ENCODE data around the gene LYST.
"Not testable (repeated sequence)": the region's sequence is repeated elsewhere in the genome, so short reads cannot be mapped to it uniquely, and the experiment has no call there.

LYST gene

DNA sequence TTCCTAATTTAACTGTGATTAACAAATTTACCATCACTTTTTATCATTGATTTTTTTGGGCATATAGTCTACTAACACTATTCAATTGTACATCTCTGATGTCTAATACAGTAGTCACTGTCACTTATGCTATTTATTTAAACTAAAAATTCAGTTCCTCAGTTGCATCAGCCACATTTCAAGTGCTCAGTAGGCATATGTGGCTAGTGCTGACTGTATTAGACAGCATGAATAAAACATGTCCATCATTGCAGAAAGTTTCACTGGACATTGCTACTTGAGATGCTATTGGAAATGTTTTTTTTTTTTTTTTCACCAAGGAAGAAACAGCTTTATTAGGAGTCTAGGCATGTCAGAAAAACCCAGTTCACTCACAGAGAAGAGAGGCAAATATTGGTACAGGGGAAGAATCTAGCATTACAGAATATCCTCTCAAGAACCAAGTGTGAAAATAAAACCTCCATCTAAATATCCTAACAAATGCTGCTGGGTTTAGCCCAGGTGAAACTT, 109.1 kb downstream of the LYST start:
- DNase-seq: no peak

DNA sequence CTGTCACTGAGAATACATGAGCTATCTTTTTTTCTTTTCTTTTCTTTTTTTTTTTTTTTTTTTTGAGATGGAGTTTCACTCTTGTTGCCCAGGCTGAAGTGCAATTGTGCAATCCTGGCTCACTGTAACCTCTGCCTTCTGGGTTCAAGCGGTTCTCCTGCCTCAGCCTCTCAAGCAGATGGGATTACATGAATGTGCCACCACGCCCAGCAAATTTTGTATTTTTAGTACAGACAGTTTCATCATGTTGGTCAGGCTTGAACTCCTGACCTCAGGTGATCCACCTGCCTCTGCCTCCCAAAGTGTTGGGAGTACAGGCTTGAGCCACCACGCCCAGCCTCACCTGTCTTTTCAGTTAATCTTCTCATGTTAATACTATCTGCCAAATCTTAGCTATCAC, 112.5 kb downstream of the LYST start:
- DNase-seq: not testable (repeated sequence)

GRCh38 chr1:235749755-235750300, 116.9 kb downstream of the LYST start:
- no peak for DNase-seq

- DNase-seq: no peak
These were observed 118.0 kb downstream of the LYST start for GRCh38 chr1:235748747-235749146.

DNA sequence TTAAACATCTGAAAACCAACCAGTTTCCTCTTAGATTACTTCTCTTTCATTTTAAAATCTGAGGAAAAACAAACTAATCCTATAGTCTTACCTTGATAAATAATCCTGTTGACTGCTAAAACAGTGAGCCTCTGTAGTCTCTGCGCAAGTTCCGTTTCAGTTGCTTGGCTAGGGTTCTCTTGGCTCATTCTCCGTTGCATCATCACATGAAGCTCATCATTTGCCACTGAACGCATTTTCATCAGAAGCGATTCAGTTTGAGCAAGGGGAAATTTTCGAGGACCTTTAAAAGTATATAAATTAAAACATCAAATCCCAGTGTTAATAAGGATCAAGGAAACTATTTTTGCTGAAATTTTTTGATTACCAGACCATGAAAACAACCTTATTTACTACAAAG, 120.5 kb downstream of the LYST start:
- DNase-seq: no peak

DNA sequence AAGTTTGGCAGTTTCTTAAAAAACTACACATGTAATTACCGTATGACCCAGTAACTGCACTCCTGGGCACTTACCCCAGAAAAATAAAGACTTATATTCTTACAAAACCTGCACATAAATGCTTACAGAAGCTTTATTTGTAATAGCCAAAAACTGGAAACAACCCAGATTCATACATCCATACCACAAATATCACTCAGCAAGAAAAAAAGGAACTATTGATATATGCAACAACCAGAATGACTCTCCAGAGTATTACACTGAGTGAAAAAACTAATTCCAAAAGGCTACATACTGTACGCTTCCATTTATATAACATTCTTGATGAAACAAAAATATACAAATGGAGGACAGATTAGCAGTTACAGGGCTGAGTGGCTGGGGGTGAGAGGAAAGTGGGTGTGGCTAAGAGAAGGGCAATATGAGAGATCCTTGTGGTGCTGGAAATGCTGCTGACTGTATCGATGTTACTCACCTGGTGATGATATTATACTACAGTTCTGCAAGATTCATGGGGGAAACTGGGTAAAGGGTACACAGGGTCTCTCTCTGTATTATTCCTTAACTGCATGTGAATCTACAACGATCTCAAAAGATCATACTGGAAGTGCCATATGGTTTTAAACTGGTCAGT, 121.1 kb downstream of the LYST start:
- DNase-seq: no peak

- DNase-seq: no peak
These were observed 123.6 kb downstream of the LYST start for GRCh38 chr1:235742914-235743599.

DNA sequence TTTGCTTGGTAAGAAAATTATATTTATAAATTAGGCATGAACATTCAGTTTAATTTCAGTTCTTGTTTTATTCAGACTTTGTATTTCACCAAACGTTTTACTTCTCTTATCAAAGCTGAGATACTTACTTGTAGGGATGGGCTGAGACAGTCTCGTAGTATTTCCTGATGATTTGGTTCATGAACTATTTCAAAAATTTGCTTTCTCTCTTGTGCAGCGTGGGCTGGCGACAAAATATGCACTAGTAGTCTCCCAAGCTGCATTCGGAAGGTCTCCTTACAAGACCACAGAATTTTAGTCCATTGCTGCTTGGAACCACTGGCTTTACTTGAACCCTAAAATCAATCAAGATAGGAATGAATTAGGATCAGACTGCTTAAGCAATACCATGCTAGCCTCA, 125.4 kb downstream of the LYST start:
- no peak for DNase-seq

GRCh38 chr1:235739631-235740030, 127.1 kb downstream of the LYST start:
- DNase-seq: no peak

DNA sequence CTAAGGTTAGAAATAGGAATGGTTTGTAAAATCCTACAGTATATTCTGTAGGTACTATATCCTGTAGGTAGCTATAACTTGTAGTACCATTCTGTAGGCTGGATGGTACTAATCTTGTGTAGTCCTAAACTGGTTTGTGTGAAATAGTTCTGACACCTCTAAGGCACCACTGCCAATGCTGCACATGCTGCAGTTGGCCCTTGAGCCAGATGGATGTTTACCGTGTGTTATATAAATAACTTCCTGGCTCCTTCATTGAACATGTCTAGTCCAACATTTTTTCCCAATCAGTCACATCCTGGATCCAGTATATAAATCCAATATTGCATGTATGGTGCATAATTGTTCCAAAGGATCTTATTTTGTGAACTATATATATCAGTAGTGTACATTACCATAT, 127.6 kb downstream of the LYST start:
- no peak for DNase-seq

- no peak for DNase-seq
These were observed 129.0 kb downstream of the LYST start for GRCh38 chr1:235737751-235738150.

DNA sequence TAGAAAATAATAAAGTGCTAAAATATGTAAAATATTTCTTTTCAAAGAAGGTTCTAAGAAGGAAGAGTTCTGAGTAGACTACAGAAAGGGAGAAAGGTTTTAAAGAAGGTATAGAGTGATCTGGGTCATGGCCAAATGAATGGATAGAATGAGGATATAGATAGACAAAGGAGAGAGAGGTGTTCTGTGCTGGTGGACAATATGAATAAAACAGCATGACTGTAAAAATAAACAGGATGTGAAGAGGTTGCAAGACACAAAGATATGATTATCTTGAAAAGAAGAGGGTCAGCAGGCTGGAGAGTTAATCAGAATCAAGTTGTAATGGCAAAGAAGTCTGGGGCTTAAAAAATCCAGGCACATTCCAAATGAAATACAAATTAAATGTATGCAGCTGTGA, 130.4 kb downstream of the LYST start:
- DNase-seq: no peak

DNA sequence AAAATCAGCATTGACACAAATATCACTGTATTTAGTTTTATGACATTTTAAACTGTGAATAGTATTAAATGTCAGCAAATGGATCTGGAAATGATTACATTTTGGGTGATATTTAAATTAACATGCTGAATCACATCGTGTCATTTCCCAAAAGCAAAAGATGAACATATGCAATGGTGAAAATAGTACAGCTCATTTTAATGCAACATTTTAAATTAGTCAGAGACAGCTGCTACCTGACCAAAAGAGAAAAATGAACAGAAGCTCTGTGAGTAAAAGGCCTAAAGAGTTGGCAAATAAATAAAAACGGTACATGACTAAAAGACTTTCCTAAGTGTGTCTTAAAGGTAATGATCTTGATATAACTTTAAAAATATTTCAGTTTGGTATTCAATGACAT, 131.1 kb downstream of the LYST start:
- DNase-seq: no peak

GRCh38 chr1:235734335-235734734, 132.4 kb downstream of the LYST start:
- DNase-seq: no peak

DNA sequence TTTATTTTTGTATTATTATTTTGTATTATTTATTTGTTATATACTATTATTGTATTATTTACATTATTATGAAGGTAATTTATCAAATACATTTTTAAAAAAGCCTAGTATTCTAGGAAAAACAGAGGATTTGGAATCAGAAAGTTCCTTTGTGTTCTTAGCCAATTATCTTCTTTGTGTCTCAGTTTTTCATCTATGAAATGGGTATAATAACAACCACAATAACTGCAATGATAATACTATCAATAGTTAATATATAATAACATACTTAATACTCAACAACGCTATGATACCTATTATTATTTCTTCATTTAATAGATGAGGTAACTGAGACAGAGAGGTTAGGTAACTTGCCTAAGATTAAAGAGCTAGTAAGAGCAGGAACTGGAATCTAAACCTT, 136.7 kb downstream of the LYST start:
- no peak for DNase-seq

DNA sequence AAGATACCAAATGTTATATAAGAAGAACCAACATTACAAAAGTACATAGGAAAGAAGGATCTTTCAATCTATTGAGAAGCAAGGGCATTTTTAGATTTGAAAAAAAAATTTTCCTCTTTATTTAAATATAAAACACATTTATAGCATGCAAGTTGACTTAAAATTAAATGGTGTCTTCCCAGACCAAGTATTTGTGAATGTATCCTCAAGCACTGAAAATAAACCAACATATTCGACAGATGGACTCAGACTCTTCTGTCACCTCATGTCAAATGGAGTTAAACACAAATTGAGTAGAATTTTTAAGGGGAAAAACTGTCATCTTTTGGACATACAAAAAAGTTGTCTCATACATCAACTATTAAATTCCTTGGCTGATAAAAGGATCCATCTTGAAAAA, 140.1 kb downstream of the LYST start:
- DNase-seq: no peak

DNA sequence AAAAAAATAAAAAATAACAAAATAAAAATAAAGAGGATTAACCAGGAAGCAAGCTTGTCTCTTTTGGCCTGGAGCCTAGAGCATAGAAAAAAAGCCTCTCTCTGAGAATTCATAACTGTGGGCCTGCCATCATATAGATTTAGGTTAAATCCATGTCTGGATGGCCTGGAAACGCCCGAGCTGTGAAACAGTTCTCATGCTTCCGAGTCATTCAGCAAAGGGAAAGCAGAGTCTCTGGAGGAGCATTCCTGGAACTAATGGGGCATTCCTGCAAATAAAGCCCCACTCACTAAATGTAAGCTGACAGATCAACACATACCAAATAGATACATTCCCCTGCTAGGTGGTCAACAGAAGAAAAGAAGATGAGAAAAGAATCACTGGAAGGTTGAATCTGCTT, 141.3 kb downstream of the LYST start:
- no peak for DNase-seq

DNA sequence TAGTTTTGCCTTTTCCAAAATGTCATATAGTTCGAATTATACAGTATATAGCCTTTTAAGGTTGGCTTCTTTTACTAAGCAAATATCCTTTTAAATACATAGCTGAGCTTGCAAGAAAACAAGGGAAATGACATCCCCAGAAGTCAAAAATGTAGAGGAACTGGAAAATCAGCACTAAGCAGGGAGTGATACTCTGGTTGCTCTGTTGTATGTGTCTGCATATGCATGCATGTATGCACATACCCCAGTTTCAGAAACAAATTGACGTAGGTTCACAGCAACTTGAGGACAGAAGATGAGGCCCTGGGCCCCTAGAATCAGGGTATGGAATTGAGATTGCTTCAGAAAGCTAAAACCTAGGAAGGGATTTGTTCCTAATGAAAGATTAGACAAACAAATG, 142.0 kb downstream of the LYST start:
- DNase-seq: no peak

GRCh38 chr1:235722858-235723257, 143.8 kb downstream of the LYST start:
- no peak for DNase-seq

- no peak for DNase-seq
These were observed 144.7 kb downstream of the LYST start for GRCh38 chr1:235721982-235722381.

GRCh38 chr1:235720544-235720943, 146.2 kb downstream of the LYST start:
- no peak for DNase-seq

- no peak for DNase-seq
These were observed 152.4 kb downstream of the LYST start for GRCh38 chr1:235714205-235714897.

DNA sequence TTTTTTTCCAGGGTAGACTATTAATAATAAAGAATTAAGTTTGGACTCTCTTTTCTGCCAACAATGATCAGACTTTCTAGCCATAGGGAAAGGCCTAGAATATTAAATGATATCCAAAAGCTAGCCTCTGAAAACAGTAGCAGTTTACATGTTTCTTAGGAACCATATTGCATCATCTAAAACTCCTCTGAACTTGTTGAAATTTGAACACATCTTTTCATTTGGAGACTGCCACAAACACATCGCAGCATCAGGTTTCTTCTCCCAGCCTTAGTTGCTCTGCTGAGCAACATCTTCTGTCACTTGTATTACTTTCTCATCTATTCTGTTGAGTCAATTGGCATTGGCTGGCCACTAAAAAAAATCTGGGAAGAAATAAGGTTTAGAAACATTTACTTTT, 153.9 kb downstream of the LYST start:
- no peak for DNase-seq

- no peak for DNase-seq
These were observed 156.0 kb downstream of the LYST start for GRCh38 chr1:235710687-235711086.

All from GF-D8 (cell line).